WI38 (cell line): ENCODE measurements around the gene UGT1A7.
"Not testable (repeated sequence)": the region's sequence is repeated elsewhere in the genome, so short reads cannot be mapped to it uniquely, and the experiment has no call there.

Experiments
- H3K4me3 ChIP-seq: 2 replicates; pipeline ENCODE4 v1.5.1; 2011; ENCODE audit warnings: low read depth, mild to moderate bottlenecking, control low read depth, low read length
- CTCF ChIP-seq: IDR thresholded peaks from 2 replicates; pipeline ENCODE4 v1.5.1; 2012; ENCODE audit warnings: low read depth, mild to moderate bottlenecking, control low read depth, low read length

Gene UGT1A7

GRCh38 chr2:233654501-233654900 lies 27.2 kb upstream of the UGT1A7 start:
- no peak overlapping the region for H3K4me3 ChIP-seq
- no peak for TF ChIP-seq CTCF

- no peak overlapping the region for H3K4me3 ChIP-seq
- no peak for TF ChIP-seq CTCF
These were observed 26.7 kb upstream of the UGT1A7 start for GRCh38 chr2:233655043-233655442.

- H3K4me3 ChIP-seq = not testable (repeated sequence)
These were observed 25.8 kb upstream of the UGT1A7 start for GRCh38 chr2:233655943-233656342.

- H3K4me3 ChIP-seq = no peak overlapping the region
- TF ChIP-seq CTCF = no peak
These were observed 25.3 kb upstream of the UGT1A7 start for GRCh38 chr2:233656443-233656842.

GRCh38 chr2:233658610-233659009 lies 23.1 kb upstream of the UGT1A7 start:
- no peak for TF ChIP-seq CTCF
- H3K4me3 ChIP-seq = no peak overlapping the region

GRCh38 chr2:233663911-233664310 lies 17.8 kb upstream of the UGT1A7 start:
- H3K4me3 ChIP-seq = no peak overlapping the region
- no peak for TF ChIP-seq CTCF

- no peak overlapping the region for H3K4me3 ChIP-seq
- TF ChIP-seq CTCF = no peak
These were observed 13.0 kb upstream of the UGT1A7 start for GRCh38 chr2:233668605-233669260.
